DND-41 (cell line): ENCODE results near the gene PRKCA.

ENCODE experiments used
- ATAC-seq: fragments of 200-7000 bp; cut with Tn5 transposase; 3 replicates; pipeline ENCODE4 v1.9.1; 2021; ENCODE audit warnings: low read depth; ENCODE audit not compliant: insufficient read depth
- DNase-seq: peaks from one replicate; pipeline ENCODE4 v3.0.0-alpha.2; 2020
- H2AFZ ChIP-seq: 2 replicates; pipeline ENCODE4 v1.6.0; 2012; ENCODE audit warnings: low read depth, low read length
- H3K27ac ChIP-seq: 2 replicates; pipeline ENCODE4 v1.5.1; 2012; ENCODE audit warnings: low read length, inconsistent platforms
- H3K27me3 ChIP-seq: fragments of 200-600 bp; sonication (generic); 2 replicates; pipeline ENCODE4 v1.6.0; 2012; ENCODE audit warnings: low read length, mild to moderate bottlenecking, inconsistent platforms; ENCODE audit not compliant: insufficient read depth, poor library complexity
- H3K36me3 ChIP-seq: 2 replicates; pipeline ENCODE4 v1.5.1; 2012; ENCODE audit warnings: low read length, inconsistent platforms; ENCODE audit not compliant: insufficient read depth
- H3K4me1 ChIP-seq: 2 replicates; pipeline ENCODE4 v1.5.1; 2012; ENCODE audit warnings: mild to moderate bottlenecking, low read length; ENCODE audit not compliant: insufficient read depth
- H3K4me2 ChIP-seq: 2 replicates; pipeline ENCODE4 v1.6.0; 2012; ENCODE audit warnings: mild to moderate bottlenecking, moderate library complexity, low read length, inconsistent platforms; ENCODE audit not compliant: insufficient read depth
- H3K4me3 ChIP-seq, 2 experiments: fragments of 200-600 bp in 1 of 2; shearing (Covaris generic) in 1 of 2; 2 replicates each; pipeline ENCODE4 v1.5.1; 2012 to 2016; ENCODE audit warnings: inconsistent platforms in 2 of 2, low read length in 2 of 2, mild to moderate bottlenecking in 2 of 2, low read depth in 1 of 2, moderate library complexity in 1 of 2
- H3K79me2 ChIP-seq: 2 replicates; pipeline ENCODE4 v1.6.0; 2012; ENCODE audit warnings: low read length, inconsistent platforms; ENCODE audit not compliant: insufficient read depth
- H3K9ac ChIP-seq: 2 replicates; pipeline ENCODE4 v1.6.0; 2012; ENCODE audit warnings: low read depth, mild to moderate bottlenecking, inconsistent platforms, low read length, moderate library complexity
- H3K9me3 ChIP-seq: 2 replicates; pipeline ENCODE4 v1.5.1; 2012; ENCODE audit warnings: low read length, moderate library complexity, mild to moderate bottlenecking, inconsistent platforms; ENCODE audit not compliant: insufficient read depth, severe bottlenecking
- H4K20me1 ChIP-seq: 2 replicates; pipeline ENCODE4 v1.6.0; 2012; ENCODE audit warnings: low read length; ENCODE audit not compliant: insufficient read depth
- EZH2 ChIP-seq: IDR thresholded peaks from 3 replicates; pipeline ENCODE4 v1.6.1; 2012; ENCODE audit warnings: borderline replicate concordance, low read depth, mild to moderate bottlenecking, moderate library complexity, low read length, inconsistent platforms; ENCODE audit not compliant: severe bottlenecking
- TF ChIP-seq, protein P1 (sequence below): IDR thresholded peaks from 2 replicates; pipeline ENCODE4 v1.5.1; 2012; ENCODE audit warnings: borderline replicate concordance, low read length, moderate library complexity, mild to moderate bottlenecking; ENCODE audit not compliant: poor library complexity, severe bottlenecking; ENCODE audit errors: extremely low read depth

The PRKCA gene

GRCh38 chr17:66450008-66450851 lies 147.8 kb downstream of the PRKCA start:
- no peak overlapping the region for H3K4me3 ChIP-seq
- peak overlapping the region; percentile 75 for H3K27ac ChIP-seq
- peak overlapping the region; percentile 35; the same call in 1 of the 2 replicates for H3K9ac ChIP-seq
- ATAC-seq (peak; percentile 83), DNase-seq (peak; percentile 74)
- H2AFZ ChIP-seq, result no peak overlapping the region
- no peaks in the 10 kb centered on the region for H3K27me3 ChIP-seq
- peak overlapping the region; percentile 39; the same call in 1 of the 2 replicates for H3K4me2 ChIP-seq
- peaks cover 50% of the 10 kb centered on the region for H3K79me2 ChIP-seq
- no peaks in the 10 kb centered on the region for H3K9me3 ChIP-seq
- no peaks in the 10 kb centered on the region for H4K20me1 ChIP-seq
- H3K4me1 ChIP-seq, result peaks cover 76% of the 10 kb centered on the region
- TF ChIP-seq EZH2, result no peak
- TF ChIP-seq, protein P1, sequence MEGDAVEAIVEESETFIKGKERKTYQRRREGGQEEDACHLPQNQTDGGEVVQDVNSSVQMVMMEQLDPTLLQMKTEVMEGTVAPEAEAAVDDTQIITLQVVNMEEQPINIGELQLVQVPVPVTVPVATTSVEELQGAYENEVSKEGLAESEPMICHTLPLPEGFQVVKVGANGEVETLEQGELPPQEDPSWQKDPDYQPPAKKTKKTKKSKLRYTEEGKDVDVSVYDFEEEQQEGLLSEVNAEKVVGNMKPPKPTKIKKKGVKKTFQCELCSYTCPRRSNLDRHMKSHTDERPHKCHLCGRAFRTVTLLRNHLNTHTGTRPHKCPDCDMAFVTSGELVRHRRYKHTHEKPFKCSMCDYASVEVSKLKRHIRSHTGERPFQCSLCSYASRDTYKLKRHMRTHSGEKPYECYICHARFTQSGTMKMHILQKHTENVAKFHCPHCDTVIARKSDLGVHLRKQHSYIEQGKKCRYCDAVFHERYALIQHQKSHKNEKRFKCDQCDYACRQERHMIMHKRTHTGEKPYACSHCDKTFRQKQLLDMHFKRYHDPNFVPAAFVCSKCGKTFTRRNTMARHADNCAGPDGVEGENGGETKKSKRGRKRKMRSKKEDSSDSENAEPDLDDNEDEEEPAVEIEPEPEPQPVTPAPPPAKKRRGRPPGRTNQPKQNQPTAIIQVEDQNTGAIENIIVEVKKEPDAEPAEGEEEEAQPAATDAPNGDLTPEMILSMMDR, result no peak
- no peaks in the 10 kb centered on the region for H3K36me3 ChIP-seq

DNA sequence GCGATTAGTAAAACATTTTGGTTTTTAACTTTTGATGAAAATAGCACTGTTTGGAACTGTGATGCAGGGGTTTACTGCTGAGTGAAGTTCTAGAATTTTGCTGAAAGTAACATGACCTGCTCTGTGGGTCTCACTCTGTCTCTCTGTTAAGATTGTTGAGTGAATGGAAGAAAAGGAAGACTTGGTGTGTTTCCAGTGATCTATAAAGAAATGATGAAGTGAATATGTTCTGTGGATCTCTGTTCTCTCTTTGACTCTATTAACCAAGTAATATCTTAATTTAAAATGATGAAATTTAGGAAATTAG lies 148.4 kb downstream of the PRKCA start:
- DNase-seq (no peak), ATAC-seq (no peak; the same call in 1 of the 3 replicates)
- TF ChIP-seq, protein P1, result no peak
- no peak for TF ChIP-seq EZH2
- no peak overlapping the region for H2AFZ ChIP-seq
- peaks cover 71% of the 10 kb centered on the region for H3K4me1 ChIP-seq
- H3K4me3 ChIP-seq, result no peak overlapping the region
- H3K9me3 ChIP-seq, result no peaks in the 10 kb centered on the region
- peak overlapping the region; percentile 39 for H3K4me2 ChIP-seq
- peak overlapping the region; percentile 75 for H3K27ac ChIP-seq
- H3K79me2 ChIP-seq, result peaks cover 47% of the 10 kb centered on the region
- H3K36me3 ChIP-seq, result no peaks in the 10 kb centered on the region
- no peaks in the 10 kb centered on the region for H4K20me1 ChIP-seq
- peak overlapping the region; percentile 35; the same call in 1 of the 2 replicates for H3K9ac ChIP-seq
- H3K27me3 ChIP-seq, result no peaks in the 10 kb centered on the region

DNA sequence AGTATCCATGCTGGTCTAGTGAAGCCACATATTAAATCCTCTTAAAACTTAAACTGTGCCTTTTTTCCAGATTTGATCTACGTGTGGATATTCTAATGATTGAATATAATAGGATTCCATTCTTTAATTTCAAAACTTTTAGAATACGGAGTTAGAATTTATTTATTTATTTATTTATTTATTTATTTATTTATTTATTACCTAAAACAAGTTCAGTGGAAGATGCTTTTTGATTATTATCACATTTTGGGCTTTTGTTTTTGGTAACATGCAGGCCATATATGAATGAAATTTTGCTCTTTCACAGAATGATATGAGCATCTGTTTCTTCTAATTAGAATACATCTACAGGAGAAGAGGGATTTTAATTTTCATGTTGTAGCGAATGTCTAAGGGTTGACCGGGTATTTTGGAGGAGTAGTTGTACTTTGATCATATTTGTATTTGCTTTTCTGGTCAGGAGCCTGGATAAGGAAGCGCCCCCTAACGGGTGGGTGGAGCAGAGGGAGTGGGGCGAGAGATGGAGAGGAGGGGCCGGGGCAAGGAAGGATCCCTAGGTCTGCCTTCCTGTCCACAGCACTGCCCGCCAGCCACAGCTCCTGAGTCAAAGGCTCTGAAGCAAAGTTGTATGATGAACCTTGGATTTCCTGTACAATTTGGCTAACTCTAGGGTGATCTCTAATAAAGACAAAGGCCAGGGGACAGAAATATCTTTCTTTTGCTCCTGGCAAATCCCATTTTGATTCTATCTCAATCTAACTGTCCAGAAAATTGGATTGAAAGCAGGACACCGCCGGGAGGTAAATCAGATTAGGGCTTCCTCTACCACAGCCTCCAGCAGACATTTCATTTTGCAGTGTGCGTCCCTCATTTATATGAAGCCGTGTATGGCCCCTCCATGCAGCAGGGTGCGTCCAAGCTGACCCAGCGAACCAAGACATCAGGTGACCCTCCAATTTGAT lies 149.1 kb downstream of the PRKCA start:
- TF ChIP-seq, protein P1, result peak; percentile 46
- TF ChIP-seq EZH2, result no peak
- ATAC-seq, result no peak
- peak overlapping the region; percentile 39 for H3K4me2 ChIP-seq

More for the DNA sequence above, 149.1 kb downstream of the PRKCA start:
- peaks cover 66% of the 10 kb centered on the region for H3K4me1 ChIP-seq
- H3K27me3 ChIP-seq, result no peaks in the 10 kb centered on the region
- H3K4me3 ChIP-seq, result no peak overlapping the region
- H3K9ac ChIP-seq, result peak overlapping the region; percentile 35
- H4K20me1 ChIP-seq, result no peaks in the 10 kb centered on the region
- DNase-seq, result peak; percentile 56
- H3K79me2 ChIP-seq, result peaks cover 46% of the 10 kb centered on the region
- H3K9me3 ChIP-seq, result no peaks in the 10 kb centered on the region
- H3K36me3 ChIP-seq, result no peaks in the 10 kb centered on the region; the same call in 1 of the 2 replicates
- no peak overlapping the region for H2AFZ ChIP-seq
- H3K27ac ChIP-seq, result peak overlapping the region; percentile 75
